ENCODE measurements around the gene NPL.

Gene NPL

GRCh38 chr1:182764029-182764727, 25.4 kb upstream of the NPL start:
- Histone ChIP-seq H3K9ac (ENCODE audit: low read depth, low read length) (no peak overlapping the region), H3K4me3 (ENCODE audit: low read length) (no peak overlapping the region), H3K9me3 (replicated peaks; ENCODE audit: low read length) (no peaks in the 10 kb centered on the region), H3K36me3 (ENCODE audit: insufficient read depth, low read length) (no peaks in the 10 kb centered on the region), H3K27me3 (ENCODE audit: control insufficient read depth, insufficient read depth, low read length) (peaks cover 10% of the 10 kb centered on the region), H3K4me1 (ENCODE audit: control insufficient read depth, insufficient read depth, low read length) (no peaks in the 10 kb centered on the region), H3K4me2 (ENCODE audit: low read length) (no peak overlapping the region)

- Histone ChIP-seq H3K27me3 (ENCODE audit: control insufficient read depth, insufficient read depth, low read length) (peaks cover 10% of the 10 kb centered on the region), H3K36me3 (ENCODE audit: insufficient read depth, low read length) (no peaks in the 10 kb centered on the region), H3K4me2 (ENCODE audit: low read length) (no peak overlapping the region), H3K9ac (ENCODE audit: low read depth, low read length) (no peak overlapping the region), H3K4me1 (ENCODE audit: control insufficient read depth, insufficient read depth, low read length) (no peaks in the 10 kb centered on the region), H3K9me3 (replicated peaks; ENCODE audit: low read length) (no peaks in the 10 kb centered on the region), H3K4me3 (ENCODE audit: low read length) (no peak overlapping the region)
These were observed 24.2 kb upstream of the NPL start for GRCh38 chr1:182765391-182765790.

GRCh38 chr1:182766050-182766449, 23.5 kb upstream of the NPL start:
- peaks cover 10% of the 10 kb centered on the region for H3K27me3 ChIP-seq (ENCODE audit: control insufficient read depth, insufficient read depth, low read length)
- H3K4me2 ChIP-seq (ENCODE audit: low read length), result no peak overlapping the region
- no peaks in the 10 kb centered on the region for H3K36me3 ChIP-seq (ENCODE audit: insufficient read depth, low read length)
- H3K9ac ChIP-seq (ENCODE audit: low read depth, low read length), result no peak overlapping the region
- H3K9me3 ChIP-seq (replicated peaks; ENCODE audit: low read length), result no peaks in the 10 kb centered on the region
- no peak overlapping the region for H3K4me3 ChIP-seq (ENCODE audit: low read length)
- H3K4me1 ChIP-seq (ENCODE audit: control insufficient read depth, insufficient read depth, low read length), result no peaks in the 10 kb centered on the region

- H3K36me3 ChIP-seq (ENCODE audit: insufficient read depth, low read length), result no peaks in the 10 kb centered on the region
- no peak overlapping the region for H3K4me2 ChIP-seq (ENCODE audit: low read length)
These were observed 22.5 kb upstream of the NPL start for GRCh38 chr1:182766881-182767645.

GRCh38 chr1:182768963-182769362, 20.6 kb upstream of the NPL start:
- Histone ChIP-seq H3K27me3 (ENCODE audit: control insufficient read depth, insufficient read depth, low read length) (peaks cover 10% of the 10 kb centered on the region), H3K4me2 (ENCODE audit: low read length) (no peak overlapping the region)

More at GRCh38 chr1:182766881-182767645, 22.5 kb upstream of the NPL start:
- Histone ChIP-seq H3K9ac (ENCODE audit: low read depth, low read length) (no peak overlapping the region), H3K9me3 (replicated peaks; ENCODE audit: low read length) (no peaks in the 10 kb centered on the region), H3K4me1 (ENCODE audit: control insufficient read depth, insufficient read depth, low read length) (no peaks in the 10 kb centered on the region), H3K27me3 (ENCODE audit: control insufficient read depth, insufficient read depth, low read length) (peaks cover 10% of the 10 kb centered on the region), H3K4me3 (ENCODE audit: low read length) (no peak overlapping the region)

GRCh38 chr1:182770232-182770631, 19.3 kb upstream of the NPL start:
- no peaks in the 10 kb centered on the region for H3K4me1 ChIP-seq (ENCODE audit: control insufficient read depth, insufficient read depth, low read length)
- no peak overlapping the region for H3K9ac ChIP-seq (ENCODE audit: low read depth, low read length)
- no peaks in the 10 kb centered on the region for H3K36me3 ChIP-seq (ENCODE audit: insufficient read depth, low read length)
- peaks cover 15% of the 10 kb centered on the region for H3K27me3 ChIP-seq (ENCODE audit: control insufficient read depth, insufficient read depth, low read length)
- H3K4me2 ChIP-seq (ENCODE audit: low read length), result no peak overlapping the region
- H3K4me3 ChIP-seq (ENCODE audit: low read length), result no peak overlapping the region
- no peaks in the 10 kb centered on the region for H3K9me3 ChIP-seq (replicated peaks; ENCODE audit: low read length)

More at GRCh38 chr1:182768963-182769362, 20.6 kb upstream of the NPL start:
- Histone ChIP-seq H3K9ac (ENCODE audit: low read depth, low read length) (no peak overlapping the region), H3K4me1 (ENCODE audit: control insufficient read depth, insufficient read depth, low read length) (no peaks in the 10 kb centered on the region), H3K4me3 (ENCODE audit: low read length) (no peak overlapping the region), H3K36me3 (ENCODE audit: insufficient read depth, low read length) (no peaks in the 10 kb centered on the region), H3K9me3 (replicated peaks; ENCODE audit: low read length) (no peaks in the 10 kb centered on the region)

GRCh38 chr1:182771187-182771984, 18.2 kb upstream of the NPL start:
- Histone ChIP-seq H3K9ac (ENCODE audit: low read depth, low read length) (no peak overlapping the region), H3K36me3 (ENCODE audit: insufficient read depth, low read length) (no peaks in the 10 kb centered on the region), H3K9me3 (replicated peaks; ENCODE audit: low read length) (no peaks in the 10 kb centered on the region), H3K4me3 (ENCODE audit: low read length) (no peak overlapping the region), H3K4me1 (ENCODE audit: control insufficient read depth, insufficient read depth, low read length) (no peaks in the 10 kb centered on the region), H3K27me3 (ENCODE audit: control insufficient read depth, insufficient read depth, low read length) (peaks cover 14% of the 10 kb centered on the region), H3K4me2 (ENCODE audit: low read length) (no peak overlapping the region)

- H3K4me1 ChIP-seq (ENCODE audit: control insufficient read depth, insufficient read depth, low read length), result no peaks in the 10 kb centered on the region
These were observed 12.2 kb upstream of the NPL start for GRCh38 chr1:182777386-182777785.

GRCh38 chr1:182778862-182779261, 10.7 kb upstream of the NPL start:
- no peak overlapping the region for H3K9ac ChIP-seq (ENCODE audit: low read depth, low read length)
- H3K4me1 ChIP-seq (ENCODE audit: control insufficient read depth, insufficient read depth, low read length), result no peaks in the 10 kb centered on the region

More at GRCh38 chr1:182777386-182777785, 12.2 kb upstream of the NPL start:
- no peak overlapping the region for H3K4me2 ChIP-seq (ENCODE audit: low read length)
- H3K9me3 ChIP-seq (replicated peaks; ENCODE audit: low read length), result no peaks in the 10 kb centered on the region
- no peak overlapping the region for H3K4me3 ChIP-seq (ENCODE audit: low read length)
- H3K9ac ChIP-seq (ENCODE audit: low read depth, low read length), result no peak overlapping the region
- peaks cover 14% of the 10 kb centered on the region for H3K27me3 ChIP-seq (ENCODE audit: control insufficient read depth, insufficient read depth, low read length)
- no peaks in the 10 kb centered on the region for H3K36me3 ChIP-seq (ENCODE audit: insufficient read depth, low read length)

GRCh38 chr1:182779530-182779929, 10.0 kb upstream of the NPL start:
- no peak overlapping the region for H3K4me2 ChIP-seq (ENCODE audit: low read length)
- H3K27me3 ChIP-seq (ENCODE audit: control insufficient read depth, insufficient read depth, low read length), result peaks cover 13% of the 10 kb centered on the region
- no peak overlapping the region for H3K4me3 ChIP-seq (ENCODE audit: low read length)
- no peaks in the 10 kb centered on the region for H3K9me3 ChIP-seq (replicated peaks; ENCODE audit: low read length)
- no peak overlapping the region for H3K9ac ChIP-seq (ENCODE audit: low read depth, low read length)
- no peaks in the 10 kb centered on the region for H3K4me1 ChIP-seq (ENCODE audit: control insufficient read depth, insufficient read depth, low read length)
- H3K36me3 ChIP-seq (ENCODE audit: insufficient read depth, low read length), result no peaks in the 10 kb centered on the region

More at GRCh38 chr1:182778862-182779261, 10.7 kb upstream of the NPL start:
- H3K27me3 ChIP-seq (ENCODE audit: control insufficient read depth, insufficient read depth, low read length), result peaks cover 14% of the 10 kb centered on the region
- H3K4me2 ChIP-seq (ENCODE audit: low read length), result no peak overlapping the region
- H3K4me3 ChIP-seq (ENCODE audit: low read length), result no peak overlapping the region
- H3K9me3 ChIP-seq (replicated peaks; ENCODE audit: low read length), result no peaks in the 10 kb centered on the region
- H3K36me3 ChIP-seq (ENCODE audit: insufficient read depth, low read length), result no peaks in the 10 kb centered on the region

- Histone ChIP-seq H3K4me2 (ENCODE audit: low read length) (no peak overlapping the region), H3K36me3 (ENCODE audit: insufficient read depth, low read length) (no peaks in the 10 kb centered on the region), H3K9ac (ENCODE audit: low read depth, low read length) (no peak overlapping the region), H3K9me3 (replicated peaks; ENCODE audit: low read length) (no peaks in the 10 kb centered on the region), H3K27me3 (ENCODE audit: control insufficient read depth, insufficient read depth, low read length) (peaks cover 8% of the 10 kb centered on the region), H3K4me1 (ENCODE audit: control insufficient read depth, insufficient read depth, low read length) (no peaks in the 10 kb centered on the region), H3K4me3 (ENCODE audit: low read length) (no peak overlapping the region)
These were observed 7.6 kb upstream of the NPL start for GRCh38 chr1:182781841-182782586.
